Measurements from ENCODE around the gene SENP1.

DNA sequence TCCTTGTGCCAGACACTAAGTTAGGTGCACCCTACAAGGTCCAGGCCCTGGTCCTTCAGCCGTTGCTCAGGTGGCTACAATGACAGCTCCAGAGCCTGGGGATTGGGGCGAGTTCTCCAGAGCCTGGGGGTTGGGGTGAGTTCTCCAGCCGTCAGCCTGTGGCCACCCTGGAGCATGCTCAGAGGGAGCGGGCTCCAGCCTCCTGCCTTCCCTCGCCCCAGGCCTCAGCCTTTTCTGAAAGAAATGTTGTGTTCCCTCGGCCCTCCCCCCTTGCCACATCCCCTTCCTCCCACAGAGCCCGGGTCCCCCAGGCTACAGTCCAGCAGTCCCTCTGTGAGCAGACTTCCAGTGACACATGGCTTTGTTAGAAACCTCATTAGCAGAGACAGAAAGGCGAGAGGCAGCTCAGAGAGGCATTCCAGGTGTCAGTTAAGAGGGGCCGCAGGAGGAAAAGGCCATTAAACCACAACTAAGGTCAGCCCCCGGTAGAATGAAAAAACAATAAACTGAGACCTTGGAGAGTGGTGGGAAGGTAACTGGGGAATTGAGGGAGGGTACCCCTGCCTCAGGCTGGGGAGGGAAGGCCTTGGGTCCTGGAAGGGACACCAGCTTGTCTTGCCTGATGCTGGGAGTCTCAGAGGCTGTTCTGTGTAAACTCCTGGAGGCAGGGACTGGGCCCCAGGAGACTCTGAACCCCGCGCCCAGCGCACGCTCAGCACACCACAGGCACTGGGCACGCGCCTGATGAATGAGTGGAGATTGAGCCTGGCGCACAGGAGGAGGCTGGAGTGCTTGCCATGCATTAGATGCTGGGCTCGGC lies 78.5 kb downstream of the SENP1 start:
- TF ChIP-seq SUZ12 (IDR thresholded peaks at IDR 0.05; ENCODE audit: extremely low read depth, insufficient read depth, insufficient read length) (no peak), ZNF274 (IDR thresholded peaks at IDR 0.05; ENCODE audit: low read depth, low read length) (no peak), YY1 (IDR thresholded peaks at IDR 0.05; ENCODE audit: insufficient read depth, insufficient read length) (no peak)

Measured in NT2/D1 (cell line).